Subcutaneous adipose tissue (tissue), 4 donors: ENCODE data around the gene OR52A1. TPM values are rescaled to one million over a fixed set of nuclear protein-coding genes. Genes with fewer than 3 reads are reported as not detected.

Experiments used
- total RNA-seq, 4 donors: library from RNA; depleted of rRNA; stranded (reverse); fragments of >200 nt; gene quantifications; one replicate each; pipeline ENCODE4 v1.1.0, GENCODE V29; 2016
- TF ChIP-seq, protein P1 (sequence below): fragments of 450-650 bp; IDR thresholded peaks from one replicate; pipeline ENCODE4 v1.5.1; 2016; ENCODE audit warnings: low read depth, mild to moderate bottlenecking, control low read depth, antibody characterized with exemption, moderate library complexity

Gene OR52A1
- total RNA-seq, 4 donors from 2014 or later, result not detected

DNA sequence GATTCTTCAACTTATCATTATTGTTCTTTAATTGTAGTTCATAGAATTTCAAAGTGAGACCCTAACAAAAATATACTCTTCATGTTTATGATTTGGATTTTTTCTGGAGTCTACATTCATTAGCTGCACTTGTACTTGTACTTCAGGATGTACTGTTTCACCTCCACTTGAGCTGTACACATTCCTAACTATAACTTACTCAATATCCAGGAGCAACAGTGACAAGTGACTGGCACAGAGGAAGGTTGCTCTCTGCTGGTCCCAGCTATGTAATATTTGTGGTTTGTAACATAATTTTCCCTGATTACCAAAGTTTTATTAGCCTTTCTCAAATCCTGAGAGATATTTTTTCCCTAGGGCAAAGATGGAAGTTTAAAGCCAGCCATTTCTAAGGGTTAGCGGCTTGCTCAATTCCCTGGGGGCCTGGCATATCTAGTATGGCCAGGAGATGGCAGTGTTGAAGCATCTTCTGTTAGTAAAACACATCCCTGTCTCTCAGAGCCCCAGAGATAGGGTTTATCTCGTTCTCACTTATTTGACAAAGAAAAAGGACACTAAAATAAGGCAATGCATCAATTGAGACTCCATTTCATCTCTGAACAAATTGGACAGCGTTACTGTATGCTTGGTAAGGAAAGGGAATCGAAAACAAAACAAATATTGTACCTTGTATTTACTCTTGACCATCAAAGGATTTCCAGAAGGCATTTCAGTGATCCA lies 30.6 kb downstream of the OR52A1 start:
- TF ChIP-seq, protein P1, sequence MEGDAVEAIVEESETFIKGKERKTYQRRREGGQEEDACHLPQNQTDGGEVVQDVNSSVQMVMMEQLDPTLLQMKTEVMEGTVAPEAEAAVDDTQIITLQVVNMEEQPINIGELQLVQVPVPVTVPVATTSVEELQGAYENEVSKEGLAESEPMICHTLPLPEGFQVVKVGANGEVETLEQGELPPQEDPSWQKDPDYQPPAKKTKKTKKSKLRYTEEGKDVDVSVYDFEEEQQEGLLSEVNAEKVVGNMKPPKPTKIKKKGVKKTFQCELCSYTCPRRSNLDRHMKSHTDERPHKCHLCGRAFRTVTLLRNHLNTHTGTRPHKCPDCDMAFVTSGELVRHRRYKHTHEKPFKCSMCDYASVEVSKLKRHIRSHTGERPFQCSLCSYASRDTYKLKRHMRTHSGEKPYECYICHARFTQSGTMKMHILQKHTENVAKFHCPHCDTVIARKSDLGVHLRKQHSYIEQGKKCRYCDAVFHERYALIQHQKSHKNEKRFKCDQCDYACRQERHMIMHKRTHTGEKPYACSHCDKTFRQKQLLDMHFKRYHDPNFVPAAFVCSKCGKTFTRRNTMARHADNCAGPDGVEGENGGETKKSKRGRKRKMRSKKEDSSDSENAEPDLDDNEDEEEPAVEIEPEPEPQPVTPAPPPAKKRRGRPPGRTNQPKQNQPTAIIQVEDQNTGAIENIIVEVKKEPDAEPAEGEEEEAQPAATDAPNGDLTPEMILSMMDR, result no peak

DNA sequence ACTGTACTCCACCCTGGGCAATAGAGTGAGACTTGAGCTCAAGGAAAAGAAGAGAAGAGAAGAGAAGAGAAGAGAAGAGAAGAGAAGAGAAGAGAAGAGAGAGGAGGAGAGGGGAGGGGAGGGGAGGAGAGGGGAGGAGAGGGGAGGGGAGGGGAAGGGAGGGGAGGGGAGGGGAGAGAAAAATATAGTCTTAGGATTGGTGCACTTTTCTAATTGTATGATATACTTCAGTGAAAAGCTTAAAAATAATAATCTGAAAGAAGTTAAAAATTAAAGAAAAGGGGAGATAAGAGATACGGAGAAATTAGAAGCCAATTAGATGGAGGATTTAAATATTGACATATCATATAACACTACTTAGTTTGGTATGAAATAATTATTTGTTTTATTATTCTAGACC lies 35.7 kb downstream of the OR52A1 start:
- TF ChIP-seq, protein P1, result no peak

DNA sequence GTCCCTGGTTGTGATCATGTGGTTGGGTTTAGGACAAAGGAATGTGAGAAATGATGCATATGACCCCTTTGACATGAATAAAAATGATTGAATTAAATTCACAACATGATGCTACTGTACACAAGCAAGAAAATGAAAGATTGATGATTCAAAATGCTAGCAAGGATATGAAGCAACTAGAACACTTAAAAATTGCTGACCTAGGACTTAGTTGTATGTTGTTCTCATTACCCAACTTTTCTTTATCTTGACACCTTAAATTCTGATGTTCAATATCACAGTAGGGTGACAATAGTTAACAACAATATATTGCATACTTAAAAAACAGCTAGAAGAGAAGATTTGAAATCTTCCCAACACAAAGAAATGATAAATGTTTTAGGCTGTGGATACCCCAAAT lies 37.0 kb downstream of the OR52A1 start:
- TF ChIP-seq, protein P1, result no peak

DNA sequence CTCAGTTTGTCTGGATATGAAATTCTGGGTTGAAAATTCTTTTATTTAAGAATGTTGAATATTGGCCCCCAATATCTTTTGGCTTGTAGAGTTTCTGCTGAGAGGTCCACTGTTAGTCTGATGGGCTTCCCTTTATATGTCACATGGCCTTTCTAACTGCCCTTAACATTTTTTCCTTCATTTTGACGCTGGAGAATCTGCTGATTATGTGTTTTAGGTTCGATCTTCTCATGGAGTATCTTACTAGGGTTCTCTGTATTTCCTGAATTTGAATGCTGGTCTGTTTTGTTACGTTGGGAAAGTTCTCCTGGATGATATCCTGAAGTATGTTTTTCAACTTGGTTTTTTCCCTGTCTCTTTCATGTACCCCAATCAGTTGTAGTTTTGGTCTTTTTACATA lies 39.2 kb downstream of the OR52A1 start:
- TF ChIP-seq, protein P1, result no peak

DNA sequence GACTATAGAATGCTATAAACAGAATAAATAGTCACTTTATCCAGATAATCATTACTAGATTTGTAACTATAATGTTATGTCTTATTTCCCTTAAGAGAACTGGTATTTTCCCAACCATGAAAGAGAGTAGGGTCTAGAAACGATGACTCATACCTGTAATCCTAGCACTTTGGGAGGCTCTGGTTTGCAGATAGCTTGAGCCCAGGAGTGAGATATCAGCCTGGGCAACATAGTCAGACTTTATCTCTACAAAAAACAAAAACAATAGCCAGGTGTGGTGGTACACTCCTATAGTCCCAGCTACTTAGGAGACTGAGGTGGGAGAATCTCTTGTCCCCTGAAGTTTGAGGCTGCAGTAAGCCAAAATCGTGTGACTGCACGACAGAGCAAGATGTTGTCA lies 47.3 kb downstream of the OR52A1 start:
- TF ChIP-seq, protein P1, result no peak

DNA sequence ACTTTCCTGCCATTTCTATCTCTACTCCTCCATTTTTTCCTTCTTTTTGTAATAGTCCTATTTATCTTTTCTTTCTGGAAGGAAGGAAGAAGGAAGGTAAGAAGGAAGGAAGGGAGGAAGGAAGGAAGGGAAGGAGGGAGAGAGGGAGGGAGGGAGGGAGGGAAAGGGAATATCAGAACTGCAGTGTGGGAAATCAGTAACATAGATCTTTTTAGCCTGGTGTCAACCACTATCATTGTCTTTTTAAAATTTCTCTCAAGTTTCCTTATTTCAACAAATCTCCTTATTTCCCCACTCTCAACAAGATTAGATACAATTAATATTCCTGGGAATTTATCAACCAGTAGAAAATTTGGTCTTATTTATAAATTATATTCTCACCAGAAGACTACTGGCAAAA lies 51.5 kb downstream of the OR52A1 start:
- TF ChIP-seq, protein P1, result no peak

DNA sequence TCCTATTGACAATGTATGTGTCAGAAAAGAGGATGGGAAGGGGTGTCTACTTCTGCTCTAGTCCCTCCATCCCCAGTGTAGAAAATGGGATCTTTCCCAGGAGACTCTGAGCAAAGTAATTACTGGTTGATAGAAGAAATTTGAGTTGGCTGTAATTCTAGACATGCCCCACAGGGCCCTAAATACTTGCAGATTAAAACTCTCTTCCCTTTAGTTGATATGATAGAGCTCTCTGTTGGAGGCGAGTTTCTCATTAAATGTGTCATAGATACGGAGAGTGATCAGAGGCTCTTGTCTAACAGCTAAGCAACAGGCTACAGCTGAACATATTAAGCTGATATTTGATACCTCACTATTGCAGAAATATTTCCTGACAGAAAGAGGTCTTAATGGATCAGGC lies 52.3 kb downstream of the OR52A1 start:
- TF ChIP-seq, protein P1, result no peak
